H1 (cell line): Measurements from ENCODE around the gene BAG2. TPM values are rescaled to one million over a fixed set of nuclear protein-coding genes. Genes with fewer than 3 reads are reported as not detected.

Experiments used
- CTCF ChIA-PET: fragments of 300-600 bp; sonication (Branson Sonifier 250); formaldehyde crosslinking; loops from one replicate; lab custom pipeline; 2021; ENCODE audit not compliant: partially characterized antibody; lab: Charles Lee
- POLR2A ChIA-PET: fragments of 300-600 bp; sonication (Branson Sonifier 250); formaldehyde crosslinking; loops from one replicate; lab custom pipeline; 2021; ENCODE audit warnings: inconsistent platforms; ENCODE audit not compliant: partially characterized antibody; lab: Charles Lee
- DNase-seq, 2 experiments: peaks; one replicate each; pipeline versions ENCODE4 v3.0.0 to v3.0.0-alpha.2; 2010 to 2022; ENCODE audit warnings: low spot score in 2 of 2, low read depth in 1 of 2, mixed read lengths in 1 of 2
- FAIRE-seq: peaks from 2 replicates; lab custom pipeline; 2011; peaks lifted over from hg19 to GRCh38; lab: Jason Lieb, UNC
- H2AFZ ChIP-seq: 2 replicates; pipeline ENCODE4 v1.8.1; 2012; ENCODE audit warnings: low read length, inconsistent platforms
- H2AK5ac ChIP-seq: 2 replicates; pipeline ENCODE4 v1.6.1; 2013; ENCODE audit warnings: low read depth, low read length
- H2BK120ac ChIP-seq: replicated peaks from 2 replicates; pipeline ENCODE3; 2013; ENCODE audit warnings: low read depth, low read length, inconsistent platforms
- H2BK12ac ChIP-seq: 2 replicates; pipeline ENCODE4 v1.6.1; 2013; ENCODE audit warnings: low read depth, low read length
- H2BK15ac ChIP-seq: 2 replicates; pipeline ENCODE4 v1.6.1; 2013; ENCODE audit warnings: low read length
- H2BK20ac ChIP-seq: 2 replicates; pipeline ENCODE4 v1.6.1; 2013; ENCODE audit warnings: low read length
- H2BK5ac ChIP-seq: 2 replicates; pipeline ENCODE4 v1.6.1; 2013; ENCODE audit warnings: low read depth, low read length
- H3K14ac ChIP-seq: 2 replicates; pipeline ENCODE4 v1.6.1; 2013; ENCODE audit warnings: inconsistent platforms; ENCODE audit not compliant: insufficient read length
- H3K18ac ChIP-seq: 2 replicates; pipeline ENCODE4 v1.6.1; 2013; ENCODE audit warnings: low read length; ENCODE audit errors: extremely low read depth
- H3K23ac ChIP-seq: 2 replicates; pipeline ENCODE4 v1.6.1; 2013; ENCODE audit warnings: inconsistent platforms; ENCODE audit not compliant: insufficient read length
- H3K23me2 ChIP-seq: 2 replicates; pipeline ENCODE4 v1.6.1; 2013; ENCODE audit warnings: low read depth, low read length
- H3K27ac ChIP-seq: 2 replicates; pipeline ENCODE4 v1.6.1; 2011; ENCODE audit warnings: low read depth, low read length, inconsistent platforms
- H3K27me3 ChIP-seq, 4 experiments: replicated peaks in 1 of 4; 1 replicate in 1 of 4; 2 replicates in 3 of 4; pipeline versions ENCODE4 v1.6.1 to v1.8.1; 2011 to 2013; ENCODE audit warnings: low read length in 3 of 4, mild to moderate bottlenecking in 3 of 4, inconsistent platforms in 2 of 4, mixed read lengths in 2 of 4, moderate library complexity in 1 of 4; ENCODE audit not compliant: control insufficient read depth in 3 of 4, insufficient read depth in 3 of 4; ENCODE audit errors: extremely low read depth in 1 of 4
- H3K36me3 ChIP-seq, 4 experiments: 2 replicates each; pipeline versions ENCODE4 v1.6.1 to v1.8.1; 2011 to 2013; ENCODE audit warnings: mild to moderate bottlenecking in 4 of 4, low read length in 3 of 4, moderate library complexity in 2 of 4, control low read depth in 1 of 4, inconsistent platforms in 1 of 4; ENCODE audit not compliant: insufficient read depth in 4 of 4, control insufficient read depth in 2 of 4
- H3K4ac ChIP-seq: replicated peaks from 2 replicates; pipeline ENCODE3; 2013; ENCODE audit warnings: low read length, low read depth, mixed read lengths, inconsistent platforms; ENCODE audit not compliant: insufficient read length
- H3K4me1 ChIP-seq, 4 experiments: replicated peaks in 1 of 4; 1 replicate in 1 of 4; 2 replicates in 3 of 4; pipeline versions ENCODE4 v1.6.1 to v1.8.1; 2011 to 2013; ENCODE audit warnings: low read length in 3 of 4, inconsistent platforms in 2 of 4, mixed read lengths in 1 of 4; ENCODE audit not compliant: insufficient read depth in 4 of 4, control insufficient read depth in 3 of 4
- H3K4me2 ChIP-seq, 2 experiments: 2 replicates each; pipeline versions ENCODE4 v1.6.1 to v1.8.1; 2011 to 2013; ENCODE audit warnings: low read depth in 2 of 2, low read length in 2 of 2, control low read depth in 1 of 2, inconsistent platforms in 1 of 2, mild to moderate bottlenecking in 1 of 2; ENCODE audit not compliant: insufficient read depth in 1 of 2
- H3K4me3 ChIP-seq, 4 experiments: fragments of 200-600, 300-600 bp in 1 of 4; sonication (generic), shearing (Covaris generic), sonication (Bioruptor Twin) in 1 of 4; 2 replicates each; pipeline versions ENCODE4 v1.5.1 to v1.8.1; 2011 to 2016; ENCODE audit warnings: low read length in 4 of 4, low read depth in 3 of 4, control low read depth in 2 of 4, inconsistent platforms in 2 of 4, mild to moderate bottlenecking in 2 of 4, mixed read lengths in 1 of 4, moderate library complexity in 1 of 4; ENCODE audit not compliant: insufficient read depth in 2 of 4; ENCODE audit errors: extremely low read depth in 1 of 4
- H3K56ac ChIP-seq: replicated peaks from 2 replicates; pipeline ENCODE3; 2013; ENCODE audit warnings: low read depth, mild to moderate bottlenecking, mixed read lengths, low read length, inconsistent platforms; ENCODE audit not compliant: insufficient read length
- H3K79me1 ChIP-seq: 2 replicates; pipeline ENCODE4 v1.6.1; 2013; ENCODE audit warnings: low read depth, low read length, control low read depth
- H3K79me2 ChIP-seq, 2 experiments: 2 replicates each; pipeline versions ENCODE4 v1.6.1 to v1.8.1; 2012 to 2013; ENCODE audit warnings: low read length in 2 of 2, mild to moderate bottlenecking in 2 of 2, inconsistent platforms in 1 of 2; ENCODE audit not compliant: insufficient read depth in 2 of 2, control insufficient read depth in 1 of 2
- H3K9ac ChIP-seq, 4 experiments: replicated peaks in 1 of 4; 1 replicate in 1 of 4; 2 replicates in 3 of 4; pipeline versions ENCODE4 v1.6.1 to v1.8.1; 2011 to 2013; ENCODE audit warnings: low read depth in 3 of 4, low read length in 3 of 4, control low read depth in 2 of 4, mild to moderate bottlenecking in 2 of 4, moderate library complexity in 2 of 4, inconsistent platforms in 1 of 4; ENCODE audit errors: extremely low read depth in 1 of 4
- H3K9me3 ChIP-seq, 2 experiments: 2 replicates each; pipeline versions ENCODE4 v1.6.1 to v1.8.1; 2012 to 2013; ENCODE audit warnings: mild to moderate bottlenecking in 2 of 2, moderate library complexity in 2 of 2, control low read depth in 1 of 2, inconsistent platforms in 1 of 2, low read depth in 1 of 2, low read length in 1 of 2, mixed read lengths in 1 of 2; ENCODE audit not compliant: insufficient read depth in 2 of 2
- H4K20me1 ChIP-seq, 2 experiments: replicated peaks in 1 of 2; 2 replicates each; pipeline versions ENCODE3 to v1.8.1; 2011 to 2013; ENCODE audit warnings: inconsistent platforms in 2 of 2, low read length in 2 of 2, mild to moderate bottlenecking in 1 of 2; ENCODE audit not compliant: insufficient read depth in 2 of 2, control insufficient read depth in 1 of 2
- H4K5ac ChIP-seq: 2 replicates; pipeline ENCODE4 v1.6.1; 2013; ENCODE audit warnings: low read length, low read depth, mixed read lengths, inconsistent platforms; ENCODE audit not compliant: insufficient read length
- H4K8ac ChIP-seq: 2 replicates; pipeline ENCODE4 v1.8.0; 2013; ENCODE audit warnings: mild to moderate bottlenecking, moderate library complexity, low read length, inconsistent platforms; ENCODE audit not compliant: insufficient read depth; ENCODE audit errors: extremely low read depth
- H4K91ac ChIP-seq: replicated peaks from 2 replicates; pipeline ENCODE3; 2013; ENCODE audit warnings: low read length, mixed read lengths, inconsistent platforms; ENCODE audit not compliant: insufficient read length
- SAP30 ChIP-seq: fragments of 300-600 bp; sonication (generic); IDR thresholded peaks from 2 replicates; pipeline ENCODE4 v1.7.1; 2012; ENCODE audit warnings: low read length, moderate library complexity, mild to moderate bottlenecking, inconsistent platforms; ENCODE audit not compliant: insufficient read depth, insufficient replicate concordance
- SIN3A ChIP-seq, 2 experiments: IDR thresholded peaks in 1 of 2; conservative IDR thresholded peaks in 1 of 2; 2 replicates each; pipeline ENCODE4 v1.6.1; 2011 to 2012; ENCODE audit warnings: low read length in 2 of 2, improper control_type of control experiment in 1 of 2, low read depth in 1 of 2, mild to moderate bottlenecking in 1 of 2
- WGBS, 2 experiments: shearing (Covaris generic) in 1 of 2; methylation state at CpG; one replicate each; pipeline versions ENCODE4 v1.1.6 to v1.1.7; 2013 to 2015; ENCODE audit warnings: low lambda C conversion rate in 2 of 2, mixed read lengths in 2 of 2, inconsistent platforms in 1 of 2, low coverage in 1 of 2, missing lambda C conversion rate in 1 of 2; ENCODE audit not compliant: insufficient replicate concordance in 2 of 2, insufficient coverage in 1 of 2, insufficient read length in 1 of 2; ENCODE audit errors: extremely low coverage in 1 of 2, missing lambda C conversion rate in 1 of 2; 5-methylcytosine and 5-hydroxymethylcytosine counted together
- polyA plus RNA-seq, 7 experiments: library from polyadenylated mRNA; depleted of rRNA in 3 of 7; stranded (reverse) in 5 of 7; unstranded in 2 of 7; fragments of >200 nt in 5 of 7; fragments of 200-250 nt in 2 of 7; gene quantifications; 1 replicate in 5 of 7; 2 replicates in 1 of 7; 4 replicates in 1 of 7; pipeline versions ENCODE4 v1.2.1 to v1.2.3, GENCODE V29; 2011 to 2013; ENCODE audit warnings: missing spikeins in 2 of 7, mixed read lengths in 2 of 7
- total RNA-seq: library from RNA; stranded (reverse); fragmentation: NEBNext Ultra II Directional; extraction: Animal tissue kit (Norgen Biotek cat#: 25700); gene quantifications from 2 replicates; pipeline ENCODE4 v1.2.1, GENCODE V29; 2021
- TF ChIP-seq, protein P1 (sequence below): IDR thresholded peaks from 2 replicates; pipeline ENCODE4 v1.6.1; 2012; ENCODE audit warnings: inconsistent platforms

BAG2 gene
- total and polyA plus RNA-seq, 2 of the 8 experiments (the other 6 are each of a cell fraction or from before 2014, with no cell fraction given), result 4.4 to 7.4 TPM

DNA sequence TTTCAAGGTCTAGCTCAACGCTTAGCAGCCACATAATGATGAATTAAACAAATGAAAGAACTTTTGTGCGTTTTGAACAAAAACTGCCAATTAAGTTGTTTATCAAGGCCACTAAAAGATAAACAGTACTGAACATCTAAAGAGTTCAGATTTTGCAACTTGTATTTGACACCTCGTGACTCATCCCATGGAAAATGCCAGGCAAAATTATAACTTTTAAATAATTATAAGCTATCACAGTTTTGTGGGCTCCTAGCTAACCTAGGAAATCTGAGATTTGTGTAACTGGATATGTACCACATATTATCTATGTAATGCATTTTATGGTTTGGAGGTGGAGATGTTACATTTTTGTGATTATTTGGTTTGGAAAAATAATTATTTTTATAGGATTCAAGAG, 9.6 kb upstream of the BAG2 start:
- peaks cover 0 to 14% (median 5%) of the 10 kb centered on the region in 4 experiments; a peak in 2 of 8 replicates for H3K36me3 ChIP-seq
- H4K5ac ChIP-seq, result no peak overlapping the region
- no peak overlapping the region for H3K18ac ChIP-seq
- POLR2A ChIA-PET, result no interaction called here
- DNase-seq (no peak), FAIRE-seq (no peak)
- no peaks in the 10 kb centered on the region for H3K4me1 ChIP-seq
- no peaks in the 10 kb centered on the region for H3K23me2 ChIP-seq
- no peak overlapping the region for H2BK12ac ChIP-seq
- no peak overlapping the region for H4K8ac ChIP-seq
- no peaks in the 10 kb centered on the region; a peak in 1 of 4 replicates for H3K9me3 ChIP-seq
- H4K20me1 ChIP-seq, result no peaks in the 10 kb centered on the region
- no peaks in the 10 kb centered on the region for H3K79me2 ChIP-seq
- no peak overlapping the region for H3K14ac ChIP-seq
- no peak overlapping the region for H3K23ac ChIP-seq
- H4K91ac ChIP-seq, result no peak overlapping the region
- WGBS, 2 experiments, result 82% methylated on average over 3 of the region's 3 CpGs; no CpG with 5 or more reads in 1 of the 2 experiments
- CTCF ChIA-PET, result interaction anchor here (1.0 to 1.2 kb wide), 2 partner anchors 9 to 10 kb away, joined by 4 to 5 read pairs; no protein-coding TSS in a partner anchor
- H3K27me3 ChIP-seq, result no peaks in the 10 kb centered on the region
- no peak overlapping the region for H2BK120ac ChIP-seq
- no peak overlapping the region for H3K9ac ChIP-seq
- no peak overlapping the region for H3K4me3 ChIP-seq
- H2BK15ac ChIP-seq, result no peak overlapping the region
- no peak overlapping the region for H3K4me2 ChIP-seq
- H3K56ac ChIP-seq, result no peak overlapping the region
- H2AK5ac ChIP-seq, result no peak overlapping the region
- no peak overlapping the region for H3K27ac ChIP-seq
- no peak overlapping the region for H2AFZ ChIP-seq
- H2BK20ac ChIP-seq, result no peak overlapping the region
- H3K4ac ChIP-seq, result no peak overlapping the region
- no peak overlapping the region for H2BK5ac ChIP-seq
- no peaks in the 10 kb centered on the region for H3K79me1 ChIP-seq
- TF ChIP-seq SAP30 (no peak), SIN3A (conservative IDR thresholded peaks at IDR 0.05 in 1 of 2, IDR thresholded peaks at IDR 0.05 in 1 of 2; ENCODE audit: low read depth in 1 of 2, low read length in 2 of 2) (no peak)
- TF ChIP-seq, protein P1, sequence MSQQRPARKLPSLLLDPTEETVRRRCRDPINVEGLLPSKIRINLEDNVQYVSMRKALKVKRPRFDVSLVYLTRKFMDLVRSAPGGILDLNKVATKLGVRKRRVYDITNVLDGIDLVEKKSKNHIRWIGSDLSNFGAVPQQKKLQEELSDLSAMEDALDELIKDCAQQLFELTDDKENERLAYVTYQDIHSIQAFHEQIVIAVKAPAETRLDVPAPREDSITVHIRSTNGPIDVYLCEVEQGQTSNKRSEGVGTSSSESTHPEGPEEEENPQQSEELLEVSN, result no peak
